ENCODE data around the gene FBN1. TPM values are rescaled to one million over a fixed set of nuclear protein-coding genes. Genes with fewer than 3 reads are reported as not detected.

Gene FBN1
- total and polyA plus RNA-seq, 4 experiments from 2014 or later: 0.20 to 0.22 TPM; not detected in 2

DNA sequence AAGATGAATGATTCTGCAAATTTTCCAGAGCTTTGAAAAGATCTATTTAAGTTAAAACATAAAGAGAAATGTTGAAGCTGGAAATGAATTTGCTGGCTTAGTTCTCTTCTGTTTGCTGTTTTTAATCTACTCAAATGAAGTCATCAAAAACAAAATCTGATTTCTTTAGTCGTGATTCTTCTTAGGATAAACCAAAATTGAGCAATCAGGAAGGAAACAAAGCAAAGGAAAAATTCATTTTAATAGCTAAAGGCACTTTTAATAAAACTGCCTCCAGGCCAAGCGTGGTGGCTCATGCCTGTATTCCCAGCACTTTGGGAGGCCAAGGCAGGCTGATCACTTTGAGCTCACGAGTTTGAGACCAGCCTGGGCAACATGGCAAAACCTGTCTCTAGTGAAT is 223.1 kb downstream of the FBN1 start:
- no peaks in the 10 kb centered on the region for H3K9me3 Mint-ChIP-seq
- no peak overlapping the region for H3K4me3 ChIP-seq (ENCODE audit: low read length in 2 of 2)
- ChIA-PET POLR2A (ENCODE audit: partially characterized antibody) (no interaction called here), CTCF (ENCODE audit: partially characterized antibody) (no interaction called here)
- H3K27ac Mint-ChIP-seq: no peak overlapping the region
- H3K4me1 Mint-ChIP-seq: no peaks in the 10 kb centered on the region
- H3K9me3 ChIP-seq (ENCODE audit: control insufficient read depth in 1 of 2, low read length in 2 of 2): no peaks in the 10 kb centered on the region
- H3K4me3 Mint-ChIP-seq: no peak overlapping the region
- H3K27me3 Mint-ChIP-seq: peaks cover 6 to 9% of the 10 kb centered on the region in 2 donors
- no peaks in the 10 kb centered on the region for H3K36me3 ChIP-seq (ENCODE audit: insufficient read depth, low read length)
- no peak overlapping the region for H3K27ac ChIP-seq (ENCODE audit: low read depth, low read length)
- no peak for DNase-seq
- H3K4me1 ChIP-seq (ENCODE audit: insufficient read depth, low read length): no peaks in the 10 kb centered on the region
- intact Hi-C loops (cut with micrococcal nuclease): no loop called here
- no peaks in the 10 kb centered on the region for H3K36me3 Mint-ChIP-seq
- no peaks in the 10 kb centered on the region for H3K27me3 ChIP-seq (ENCODE audit: insufficient read depth, low read length)

DNA sequence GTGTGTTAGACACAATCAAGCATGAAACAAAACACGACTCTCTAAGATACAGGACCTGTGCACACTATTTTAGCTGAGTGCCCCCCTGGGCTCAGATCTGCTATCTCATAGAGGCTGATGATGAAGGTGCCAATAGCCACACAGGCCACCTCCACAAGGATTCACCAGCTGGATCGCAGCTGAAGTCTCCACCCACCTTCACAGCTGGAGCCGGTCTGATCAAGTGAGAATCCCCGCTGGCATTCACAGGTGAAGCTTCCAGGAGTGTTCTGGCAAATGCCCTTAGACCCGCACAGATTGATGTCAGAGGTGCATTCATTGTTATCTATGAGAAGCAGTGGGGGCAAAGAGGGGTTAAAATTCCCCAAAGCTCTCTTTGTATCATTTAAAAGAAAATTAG is 224.1 kb downstream of the FBN1 start:
- H3K27me3 ChIP-seq (ENCODE audit: insufficient read depth, low read length): no peaks in the 10 kb centered on the region
- H3K9me3 Mint-ChIP-seq: no peaks in the 10 kb centered on the region
- peaks cover 6 to 9% of the 10 kb centered on the region in 2 donors for H3K27me3 Mint-ChIP-seq
- H3K9me3 ChIP-seq (ENCODE audit: control insufficient read depth in 1 of 2, low read length in 2 of 2): no peaks in the 10 kb centered on the region
- no peak overlapping the region for H3K27ac ChIP-seq (ENCODE audit: low read depth, low read length)
- H3K36me3 Mint-ChIP-seq: no peaks in the 10 kb centered on the region
- no peak for DNase-seq
- no peak overlapping the region for H3K4me3 Mint-ChIP-seq
- no peak overlapping the region for H3K27ac Mint-ChIP-seq
- CTCF ChIA-PET (ENCODE audit: partially characterized antibody): no interaction called here
- no peaks in the 10 kb centered on the region for H3K36me3 ChIP-seq (ENCODE audit: insufficient read depth, low read length)
- H3K4me1 Mint-ChIP-seq: no peaks in the 10 kb centered on the region
- intact Hi-C loops (cut with micrococcal nuclease): no loop called here
- H3K4me1 ChIP-seq (ENCODE audit: insufficient read depth, low read length): no peaks in the 10 kb centered on the region
- POLR2A ChIA-PET (ENCODE audit: partially characterized antibody): no interaction called here
- H3K4me3 ChIP-seq (ENCODE audit: low read length in 2 of 2): no peak overlapping the region

DNA sequence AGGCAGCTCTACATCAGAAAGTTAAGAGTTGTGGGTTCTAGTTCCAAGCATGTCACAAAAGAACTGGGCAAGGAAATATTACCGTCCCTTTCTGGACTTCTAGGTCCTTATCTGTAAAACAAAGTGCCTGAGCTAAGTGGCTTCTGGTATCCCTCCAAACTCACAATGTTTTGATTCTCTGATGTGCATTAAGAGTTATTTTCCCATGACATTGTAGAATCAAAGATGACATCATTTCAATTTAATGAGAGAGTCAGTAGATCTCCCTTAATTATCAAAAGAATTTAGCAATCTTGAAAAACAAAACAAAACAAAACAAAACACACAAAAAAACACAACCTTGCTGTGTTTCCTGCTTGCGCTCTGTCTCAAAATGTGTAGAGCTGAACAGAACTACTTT is 225.6 kb downstream of the FBN1 start:
- ChIA-PET POLR2A (ENCODE audit: partially characterized antibody) (no interaction called here), CTCF (ENCODE audit: partially characterized antibody) (no interaction called here)
- Mint-ChIP-seq H3K27me3 (peaks cover 6 to 9% of the 10 kb centered on the region in 2 donors), H3K4me1 (no peaks in the 10 kb centered on the region), H3K36me3 (no peaks in the 10 kb centered on the region), H3K27ac (no peak overlapping the region), H3K4me3 (no peak overlapping the region), H3K9me3 (no peaks in the 10 kb centered on the region)
- H3K4me1 ChIP-seq (ENCODE audit: insufficient read depth, low read length): no peaks in the 10 kb centered on the region
- no peak overlapping the region for H3K4me3 ChIP-seq (ENCODE audit: low read length in 2 of 2)
- H3K27ac ChIP-seq (ENCODE audit: low read depth, low read length): no peak overlapping the region
- intact Hi-C loops (cut with micrococcal nuclease): no loop called here
- no peak for DNase-seq
- H3K36me3 ChIP-seq (ENCODE audit: insufficient read depth, low read length): no peaks in the 10 kb centered on the region
- no peaks in the 10 kb centered on the region for H3K9me3 ChIP-seq (ENCODE audit: control insufficient read depth in 1 of 2, low read length in 2 of 2)
- no peaks in the 10 kb centered on the region for H3K27me3 ChIP-seq (ENCODE audit: insufficient read depth, low read length)

DNA sequence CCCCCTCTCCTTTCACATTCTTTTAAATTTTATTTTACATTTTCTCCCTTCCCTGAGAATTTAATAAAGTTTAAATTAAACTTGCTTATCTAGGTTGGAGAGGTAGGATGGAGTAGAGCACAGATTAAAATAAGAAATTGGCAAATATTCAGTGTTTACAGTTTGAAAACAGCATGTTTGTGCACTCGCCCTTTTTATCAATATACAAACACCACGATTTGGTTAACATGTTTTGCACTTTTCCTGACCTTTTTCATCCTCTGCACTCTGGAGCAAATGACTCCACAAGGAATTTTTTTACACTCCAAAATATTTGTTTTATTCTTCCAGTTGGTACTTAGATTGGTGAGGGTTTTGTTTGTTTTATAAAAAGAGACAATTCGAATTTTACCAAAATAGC is 227.2 kb downstream of the FBN1 start:
- H3K4me3 Mint-ChIP-seq: no peak overlapping the region
- DNase-seq: no peak
- ChIA-PET CTCF (ENCODE audit: partially characterized antibody) (no interaction called here), POLR2A (ENCODE audit: partially characterized antibody) (no interaction called here)
- no peak overlapping the region for H3K27ac Mint-ChIP-seq
- H3K4me3 ChIP-seq (ENCODE audit: low read length in 2 of 2): no peak overlapping the region
- no peaks in the 10 kb centered on the region for H3K4me1 Mint-ChIP-seq
- H3K27me3 Mint-ChIP-seq: peaks cover 7 to 9% of the 10 kb centered on the region in 2 donors
- H3K36me3 Mint-ChIP-seq: no peaks in the 10 kb centered on the region
- no peak overlapping the region for H3K27ac ChIP-seq (ENCODE audit: low read depth, low read length)
- intact Hi-C loops (cut with micrococcal nuclease): no loop called here
- H3K36me3 ChIP-seq (ENCODE audit: insufficient read depth, low read length): no peaks in the 10 kb centered on the region
- no peaks in the 10 kb centered on the region for H3K27me3 ChIP-seq (ENCODE audit: insufficient read depth, low read length)
- no peaks in the 10 kb centered on the region for H3K9me3 ChIP-seq (ENCODE audit: control insufficient read depth in 1 of 2, low read length in 2 of 2)
- no peaks in the 10 kb centered on the region for H3K4me1 ChIP-seq (ENCODE audit: insufficient read depth, low read length)
- H3K9me3 Mint-ChIP-seq: no peaks in the 10 kb centered on the region

DNA sequence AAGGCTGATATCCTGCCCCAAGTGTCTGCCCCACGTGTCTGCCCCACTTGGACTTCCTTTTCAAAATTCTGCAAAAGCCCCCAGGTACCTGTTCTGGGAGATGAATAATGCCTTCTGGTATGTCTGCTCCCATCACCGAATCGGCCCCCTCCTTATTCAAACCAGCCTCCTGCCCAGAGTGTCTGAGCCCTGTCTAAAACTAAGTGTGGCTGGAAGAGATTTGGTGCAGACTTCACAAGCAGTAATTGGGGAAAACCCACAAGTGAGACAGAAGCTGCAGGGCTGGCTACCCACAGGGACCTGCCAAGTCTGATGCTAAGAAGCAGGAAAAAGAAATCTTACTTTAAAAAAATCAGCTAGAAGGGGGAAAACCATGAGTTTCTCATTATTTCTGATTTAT is 229.2 kb downstream of the FBN1 start:
- Histone ChIP-seq H3K36me3 (ENCODE audit: insufficient read depth, low read length) (no peaks in the 10 kb centered on the region), H3K4me1 (ENCODE audit: insufficient read depth, low read length) (no peaks in the 10 kb centered on the region), H3K4me3 (ENCODE audit: low read length in 2 of 2) (no peak overlapping the region), H3K27me3 (ENCODE audit: insufficient read depth, low read length) (no peaks in the 10 kb centered on the region), H3K27ac (ENCODE audit: low read depth, low read length) (no peak overlapping the region), H3K9me3 (ENCODE audit: control insufficient read depth in 1 of 2, low read length in 2 of 2) (no peaks in the 10 kb centered on the region)
- Mint-ChIP-seq H3K9me3 (no peaks in the 10 kb centered on the region), H3K27me3 (peaks cover 8 to 10% of the 10 kb centered on the region in 2 donors), H3K36me3 (no peaks in the 10 kb centered on the region), H3K4me1 (no peaks in the 10 kb centered on the region), H3K27ac (no peak overlapping the region), H3K4me3 (no peak overlapping the region)
- DNase-seq: no peak
- intact Hi-C loops (cut with micrococcal nuclease): no loop called here
- ChIA-PET POLR2A (ENCODE audit: partially characterized antibody) (no interaction called here), CTCF (ENCODE audit: partially characterized antibody) (no interaction called here)

DNA sequence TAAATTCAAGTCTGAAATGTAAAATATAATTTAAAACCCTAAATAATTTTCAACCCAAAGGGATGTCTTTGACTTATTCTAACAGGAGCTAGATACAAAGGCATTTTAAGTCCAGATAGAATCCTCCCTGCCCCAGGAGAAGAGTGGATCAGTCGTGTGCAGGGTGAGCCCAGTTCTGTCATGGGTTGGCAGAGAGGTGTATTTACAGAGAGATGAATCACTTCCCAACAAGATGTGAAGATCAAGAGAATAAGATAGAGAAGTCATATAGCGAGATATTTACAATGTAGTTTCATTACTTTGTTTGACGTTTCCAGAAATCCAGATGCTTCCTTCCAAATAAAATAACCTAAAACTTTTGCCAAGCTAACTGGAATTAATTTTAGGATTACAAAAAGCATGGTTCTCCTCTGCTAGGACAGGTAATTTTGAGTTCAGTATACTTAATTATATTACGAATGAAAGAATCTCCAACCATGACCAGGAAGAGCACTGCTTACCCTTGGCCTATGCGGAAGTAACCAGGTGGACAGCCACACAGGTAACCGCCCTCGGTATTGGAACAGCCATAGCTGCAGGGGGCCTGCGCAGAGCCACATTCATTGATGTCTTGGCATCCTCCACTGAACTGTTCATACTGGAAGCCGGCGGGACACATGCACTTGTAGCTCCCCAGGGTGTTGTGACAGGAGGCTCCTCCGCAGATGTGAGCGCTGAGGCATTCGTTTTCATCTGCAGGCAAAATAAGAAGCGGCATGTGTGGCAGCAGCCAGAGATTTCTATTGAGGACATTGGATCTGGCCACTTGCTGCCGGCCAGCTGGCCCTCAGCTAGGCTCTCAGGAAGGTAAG is 230.2 kb downstream of the FBN1 start:
- Mint-ChIP-seq H3K4me1 (no peaks in the 10 kb centered on the region), H3K27ac (no peak overlapping the region), H3K36me3 (no peaks in the 10 kb centered on the region), H3K4me3 (no peak overlapping the region), H3K9me3 (no peaks in the 10 kb centered on the region), H3K27me3 (peaks cover 8 to 10% of the 10 kb centered on the region in 2 donors)
- Histone ChIP-seq H3K9me3 (ENCODE audit: control insufficient read depth in 1 of 2, low read length in 2 of 2) (no peaks in the 10 kb centered on the region), H3K27ac (ENCODE audit: low read depth, low read length) (no peak overlapping the region), H3K4me3 (ENCODE audit: low read length in 2 of 2) (no peak overlapping the region), H3K27me3 (ENCODE audit: insufficient read depth, low read length) (no peaks in the 10 kb centered on the region), H3K36me3 (ENCODE audit: insufficient read depth, low read length) (no peaks in the 10 kb centered on the region), H3K4me1 (ENCODE audit: insufficient read depth, low read length) (no peaks in the 10 kb centered on the region)
- intact Hi-C loops (cut with micrococcal nuclease): no loop called here
- ChIA-PET POLR2A (ENCODE audit: partially characterized antibody) (no interaction called here), CTCF (ENCODE audit: partially characterized antibody) (no interaction called here)
- no peak for DNase-seq

DNA sequence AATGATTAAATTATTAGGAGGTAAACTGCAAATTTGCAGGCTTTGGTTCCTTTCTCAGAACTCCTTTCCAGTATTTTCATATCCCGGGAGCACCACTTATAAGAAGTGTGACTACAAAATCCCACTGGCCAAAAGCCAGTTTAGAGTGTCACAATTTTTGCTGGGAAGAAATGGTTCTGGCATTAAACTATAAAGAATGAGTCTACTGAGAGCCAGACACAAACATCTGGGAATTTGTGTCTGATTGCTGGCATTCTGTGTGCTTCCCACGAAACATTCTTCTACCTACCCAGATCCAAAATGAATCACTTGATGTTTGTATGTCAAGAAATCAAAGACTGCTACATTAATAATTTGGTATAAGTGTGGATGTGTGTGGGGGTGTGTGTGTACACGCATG is 231.5 kb downstream of the FBN1 start:
- H3K36me3 ChIP-seq (ENCODE audit: insufficient read depth, low read length): no peaks in the 10 kb centered on the region
- Mint-ChIP-seq H3K9me3 (no peaks in the 10 kb centered on the region), H3K36me3 (no peaks in the 10 kb centered on the region), H3K27me3 (peaks cover 8 to 10% of the 10 kb centered on the region in 2 donors), H3K27ac (no peak overlapping the region), H3K4me3 (no peak overlapping the region), H3K4me1 (no peaks in the 10 kb centered on the region)
- POLR2A ChIA-PET (ENCODE audit: partially characterized antibody): no interaction called here
- H3K27ac ChIP-seq (ENCODE audit: low read depth, low read length): no peak overlapping the region
- intact Hi-C loops (cut with micrococcal nuclease): no loop called here
- DNase-seq: no peak
- H3K4me1 ChIP-seq (ENCODE audit: insufficient read depth, low read length): no peaks in the 10 kb centered on the region
- no peaks in the 10 kb centered on the region for H3K9me3 ChIP-seq (ENCODE audit: control insufficient read depth in 1 of 2, low read length in 2 of 2)
- CTCF ChIA-PET (ENCODE audit: partially characterized antibody): no interaction called here
- no peaks in the 10 kb centered on the region for H3K27me3 ChIP-seq (ENCODE audit: insufficient read depth, low read length)
- H3K4me3 ChIP-seq (ENCODE audit: low read length in 2 of 2): no peak overlapping the region

DNA sequence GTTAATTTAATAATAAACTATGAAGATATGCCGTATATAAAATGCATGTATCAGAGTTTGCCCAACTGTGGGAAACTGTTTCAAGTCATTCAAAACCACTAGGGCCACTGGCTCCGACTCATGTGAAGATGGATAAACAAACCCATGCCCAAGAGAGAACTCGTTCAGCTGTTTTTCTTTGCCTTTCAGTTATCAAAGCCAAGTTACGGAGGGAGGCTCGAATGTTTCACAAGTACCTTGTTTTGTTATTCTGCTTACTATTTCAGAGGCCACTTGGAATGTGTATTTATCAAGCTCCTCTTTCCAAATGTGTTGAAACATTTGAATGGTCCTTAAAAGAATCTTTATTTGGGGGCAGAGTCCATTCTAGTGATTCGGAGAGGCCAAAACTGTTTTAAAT is 232.2 kb downstream of the FBN1 start:
- Histone ChIP-seq H3K9me3 (ENCODE audit: control insufficient read depth in 1 of 2, low read length in 2 of 2) (no peaks in the 10 kb centered on the region), H3K4me1 (ENCODE audit: insufficient read depth, low read length) (no peaks in the 10 kb centered on the region), H3K4me3 (ENCODE audit: low read length in 2 of 2) (no peak overlapping the region), H3K27ac (ENCODE audit: low read depth, low read length) (no peak overlapping the region), H3K36me3 (ENCODE audit: insufficient read depth, low read length) (no peaks in the 10 kb centered on the region), H3K27me3 (ENCODE audit: insufficient read depth, low read length) (no peaks in the 10 kb centered on the region)
- POLR2A ChIA-PET (ENCODE audit: partially characterized antibody): no interaction called here
- H3K27me3 Mint-ChIP-seq: peaks cover 8% of the 10 kb centered on the region in 2 donors
- no peaks in the 10 kb centered on the region for H3K36me3 Mint-ChIP-seq
- no peak overlapping the region for H3K27ac Mint-ChIP-seq
- no peak overlapping the region for H3K4me3 Mint-ChIP-seq
- CTCF ChIA-PET (ENCODE audit: partially characterized antibody): no interaction called here
- no peaks in the 10 kb centered on the region for H3K4me1 Mint-ChIP-seq
- DNase-seq: no peak
- intact Hi-C loops (cut with micrococcal nuclease): no loop called here
- no peaks in the 10 kb centered on the region for H3K9me3 Mint-ChIP-seq

Data from CD4-positive, alpha-beta memory T cell (primary cell).